ENCODE data around the gene DOCK2.
A peak's percentile ranks its signal among the peaks of the same experiment; 100 is the strongest.
"Not testable (repeated sequence)": the region's sequence is repeated elsewhere in the genome, so short reads cannot be mapped to it uniquely, and the experiment has no call there.

Gene DOCK2

DNA sequence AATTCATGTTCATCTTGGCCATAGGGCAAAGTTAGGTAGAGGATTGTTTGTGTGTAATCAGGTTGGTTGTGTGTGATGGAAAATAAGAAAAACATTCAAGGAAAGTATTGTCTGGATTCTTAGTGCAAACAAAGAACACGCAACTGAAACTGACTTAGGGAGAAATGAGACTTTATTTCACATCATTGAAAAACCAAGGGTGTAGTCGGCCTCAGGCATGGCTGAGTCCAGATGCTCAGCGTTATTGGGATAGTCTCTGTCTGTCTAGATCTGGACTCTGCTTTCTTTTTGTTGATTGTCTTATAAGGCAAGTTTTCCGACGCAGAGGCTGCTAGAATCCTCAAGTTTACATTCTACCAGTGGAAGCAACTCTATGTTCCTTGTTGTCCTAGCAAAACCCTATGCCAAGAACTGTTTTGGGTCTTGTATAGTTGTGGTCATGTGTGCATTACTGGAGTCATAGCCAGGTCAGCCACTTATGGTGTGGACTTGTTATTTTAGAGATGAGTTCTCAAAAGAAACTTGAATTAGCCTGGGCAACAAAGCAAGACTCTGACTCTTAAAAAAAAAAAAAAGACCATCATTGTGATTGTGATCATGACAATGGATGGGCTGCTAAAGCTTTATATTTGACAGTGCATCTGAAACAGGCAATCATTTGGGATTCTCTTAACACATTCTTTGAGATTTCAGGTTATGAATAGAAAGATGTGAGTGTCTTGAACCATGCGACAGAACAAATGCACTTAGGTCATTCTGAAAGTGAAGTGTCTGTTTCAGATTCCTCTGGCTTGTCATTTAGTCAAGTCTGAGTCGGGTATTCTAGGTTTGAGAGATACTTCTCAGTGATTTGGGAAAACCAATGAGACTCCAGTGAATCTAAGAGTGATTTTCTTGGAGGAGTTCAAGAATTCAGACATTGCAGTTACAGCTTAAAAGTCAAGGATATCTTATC is 82.6 kb downstream of the DOCK2 start:
- TF ChIP-seq CTCF (IDR thresholded peaks at IDR 0.05; ENCODE audit: insufficient read depth, low read depth, low read length, missing control alignments) = no peak
- H3K4me3 ChIP-seq (ENCODE audit: low read length) = no peak overlapping the region
- no peak for DNase-seq (ENCODE audit: low read depth)

- TF ChIP-seq CTCF (IDR thresholded peaks at IDR 0.05; ENCODE audit: insufficient read depth, low read depth, low read length, missing control alignments) = no peak
- H3K4me3 ChIP-seq (ENCODE audit: low read length) = no peak overlapping the region
- DNase-seq (ENCODE audit: low read depth) = no peak
Observed at GRCh38 chr5:169721771-169722170, 84.7 kb downstream of the DOCK2 start.

GRCh38 chr5:169723103-169723831 is 86.2 kb downstream of the DOCK2 start:
- no peak overlapping the region for H3K4me3 ChIP-seq (ENCODE audit: low read length)
- no peak for TF ChIP-seq CTCF (IDR thresholded peaks at IDR 0.05; ENCODE audit: insufficient read depth, low read depth, low read length, missing control alignments)
- DNase-seq (ENCODE audit: low read depth) = peak; percentile 27

DNA sequence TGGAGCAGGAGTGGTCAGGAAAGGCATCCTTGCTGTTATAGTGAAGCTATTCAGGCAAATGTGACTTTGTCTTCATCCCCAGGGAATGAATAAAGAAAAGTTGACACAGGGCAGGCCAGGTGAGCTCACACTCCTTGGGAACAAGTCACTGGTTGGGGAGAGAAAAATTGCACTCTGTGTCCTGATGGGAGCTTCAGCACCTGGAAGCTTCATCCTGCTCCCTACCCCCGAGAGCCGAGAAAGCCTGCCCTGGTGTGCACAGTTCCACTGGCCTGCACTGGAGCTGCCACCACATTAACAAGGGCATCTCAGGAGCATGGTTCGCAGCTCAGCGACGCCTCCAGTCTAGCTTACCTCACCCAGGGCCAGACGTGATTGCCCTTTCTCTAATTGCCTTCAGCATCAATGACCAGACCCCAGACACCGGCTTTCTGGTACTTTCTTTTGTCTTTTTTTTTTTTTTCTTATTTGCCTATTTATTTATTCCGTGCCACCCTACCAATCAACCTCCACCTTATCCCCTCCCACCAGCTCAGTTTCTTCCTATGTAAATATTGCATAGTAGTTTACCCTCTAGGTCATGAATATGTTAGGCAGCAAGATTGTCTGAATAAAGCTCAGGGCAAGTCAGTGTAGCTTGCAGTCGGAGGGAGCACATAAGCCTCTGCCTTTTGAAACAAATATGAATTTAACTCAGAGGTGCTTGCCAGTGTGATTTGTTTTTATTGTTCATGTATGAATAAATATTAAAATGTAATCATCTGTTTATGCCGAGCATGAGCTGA is 87.4 kb downstream of the DOCK2 start:
- no peak for TF ChIP-seq CTCF (IDR thresholded peaks at IDR 0.05; ENCODE audit: insufficient read depth, low read depth, low read length, missing control alignments)
- no peak for DNase-seq (ENCODE audit: low read depth)
- H3K4me3 ChIP-seq (ENCODE audit: low read length) = no peak overlapping the region

DNA sequence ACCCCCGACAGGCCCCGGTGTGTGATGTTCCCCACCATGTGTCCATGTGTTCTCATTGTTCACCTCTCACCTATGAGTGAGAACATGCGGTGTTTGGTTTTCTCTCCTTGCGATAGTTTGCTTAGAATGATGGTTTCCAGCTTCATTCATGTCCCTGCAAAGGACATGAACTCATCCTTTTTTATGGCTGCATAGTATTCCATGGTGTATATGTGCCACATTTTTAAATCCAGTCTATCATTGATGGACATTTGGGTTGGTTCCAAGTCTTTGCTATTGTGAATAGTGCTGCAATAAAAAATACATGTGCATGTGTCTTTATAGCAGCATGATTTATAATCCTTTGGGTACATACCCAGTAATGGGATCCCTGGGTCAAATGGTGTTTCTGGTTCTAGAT is 88.6 kb downstream of the DOCK2 start:
- H3K4me3 ChIP-seq (ENCODE audit: low read length); DNase-seq (ENCODE audit: low read depth): not testable (repeated sequence)

DNA sequence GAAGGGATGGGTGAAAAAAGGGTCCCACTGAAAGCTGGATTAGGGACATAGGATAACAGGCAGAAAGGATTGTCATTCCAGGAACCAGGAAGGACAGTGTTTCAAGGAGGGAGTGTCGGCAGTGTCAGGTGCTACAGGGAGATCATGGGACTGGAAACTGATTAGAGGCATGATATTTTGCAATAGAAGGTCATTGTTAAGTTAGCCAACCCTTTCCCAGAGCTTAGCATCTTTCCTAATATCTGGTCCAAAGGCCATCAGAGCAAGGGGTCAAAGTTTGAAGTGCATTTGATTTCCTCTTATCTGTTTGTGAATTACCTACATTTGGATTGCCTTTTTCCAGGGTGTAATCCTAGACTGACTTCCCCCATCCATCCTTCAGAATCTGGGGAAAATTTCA is 91.3 kb downstream of the DOCK2 start:
- no peak for TF ChIP-seq CTCF (IDR thresholded peaks at IDR 0.05; ENCODE audit: insufficient read depth, low read depth, low read length, missing control alignments)
- DNase-seq (ENCODE audit: low read depth) = no peak
- H3K4me3 ChIP-seq (ENCODE audit: low read length) = no peak overlapping the region

DNA sequence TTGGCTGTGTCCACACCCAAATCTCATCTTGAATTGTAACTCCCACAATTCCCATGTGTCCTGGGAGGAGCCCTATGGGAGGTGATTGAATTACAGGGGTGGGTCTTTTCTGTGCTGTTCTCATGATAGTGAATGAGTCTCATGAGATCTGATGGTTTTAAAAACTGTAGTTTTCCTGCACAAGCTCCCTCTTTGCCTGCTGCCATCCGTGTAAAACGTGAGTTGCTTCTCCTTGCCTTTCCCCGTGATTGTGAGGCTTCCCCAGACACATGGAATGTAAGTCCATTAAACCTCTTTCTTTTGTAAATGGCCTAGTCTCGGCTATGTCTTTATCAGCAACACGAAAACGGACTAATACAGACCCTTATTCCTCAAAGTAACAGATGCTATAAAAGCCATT is 94.1 kb downstream of the DOCK2 start:
- TF ChIP-seq CTCF (IDR thresholded peaks at IDR 0.05; ENCODE audit: insufficient read depth, low read depth, low read length, missing control alignments) = no peak
- no peak for DNase-seq (ENCODE audit: low read depth)
- H3K4me3 ChIP-seq (ENCODE audit: low read length) = no peak overlapping the region
